T-helper 9 cell (primary cell): ENCODE data around the gene HNRNPF.

Experiments used
- DNase-seq: peaks from one replicate; pipeline ENCODE4 v3.0.0-alpha.2; 2020

The HNRNPF gene

DNA sequence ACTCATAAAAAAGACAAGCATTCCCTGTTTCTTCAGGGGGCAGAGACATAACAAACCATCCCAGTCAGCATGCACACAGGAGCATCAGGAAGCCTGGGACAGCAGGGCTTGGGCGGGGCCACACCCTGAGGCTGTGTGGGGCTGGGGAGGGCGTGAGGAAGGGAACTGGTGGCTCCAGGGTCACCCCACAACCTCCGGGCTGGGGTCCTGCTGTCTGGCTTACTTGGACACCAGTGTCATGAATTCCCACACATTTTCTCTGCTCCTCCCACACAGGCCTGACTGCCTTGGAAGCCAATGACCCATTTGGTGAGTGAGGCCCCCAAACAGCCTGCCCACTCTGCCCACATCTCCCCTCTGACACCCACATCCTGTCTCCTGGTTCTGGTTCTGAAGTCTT lies 34.8 kb downstream of the HNRNPF start:
- no peak for DNase-seq

DNA sequence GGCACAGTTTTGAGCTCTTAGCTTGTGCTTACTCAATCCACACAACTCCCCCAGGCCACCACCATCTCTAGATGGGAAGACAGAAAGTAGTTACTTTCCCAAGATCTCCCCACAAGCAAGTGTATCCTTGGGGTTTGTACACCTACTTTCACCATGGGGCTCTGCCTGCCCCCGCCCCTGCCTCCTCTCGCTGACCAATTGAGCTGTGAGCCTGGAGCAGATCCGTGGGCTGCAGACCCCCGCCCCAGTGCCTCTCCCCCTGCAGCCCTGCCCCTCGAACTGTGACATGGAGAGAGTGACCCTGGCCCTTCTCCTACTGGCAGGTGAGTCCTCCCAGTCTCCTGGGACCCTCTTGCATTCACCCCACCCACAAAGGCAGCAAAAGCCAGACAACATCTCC lies 35.5 kb downstream of the HNRNPF start:
- DNase-seq = no peak

DNA sequence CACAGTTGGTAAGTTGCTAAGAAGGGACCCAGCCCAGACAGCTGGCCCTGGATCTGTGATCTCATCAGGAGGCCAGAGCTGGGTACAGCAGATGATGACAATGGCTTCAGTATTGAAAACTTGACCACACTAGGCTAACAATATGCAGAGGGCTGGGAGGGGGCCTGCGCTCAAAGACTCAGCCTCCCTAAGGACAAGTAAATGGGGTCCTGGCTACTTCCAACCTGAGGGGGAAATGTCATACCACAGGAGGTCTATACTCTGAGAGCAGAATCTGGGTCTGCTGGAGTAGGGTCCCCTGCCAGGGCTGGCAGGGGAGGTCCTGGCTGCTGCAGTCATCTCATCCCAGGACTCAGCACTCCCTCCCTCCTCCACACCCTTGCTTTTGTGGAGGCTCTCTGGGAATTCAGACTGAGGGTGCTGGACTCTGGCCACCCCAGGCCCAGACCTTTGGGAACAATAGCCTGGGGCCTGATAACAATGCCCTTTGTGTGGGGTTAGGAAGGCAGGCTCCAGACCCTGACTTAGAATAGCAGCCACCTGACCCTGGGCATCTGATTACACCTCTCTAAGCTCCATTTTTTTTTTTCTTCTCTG lies 36.1 kb downstream of the HNRNPF start:
- no peak for DNase-seq

DNA sequence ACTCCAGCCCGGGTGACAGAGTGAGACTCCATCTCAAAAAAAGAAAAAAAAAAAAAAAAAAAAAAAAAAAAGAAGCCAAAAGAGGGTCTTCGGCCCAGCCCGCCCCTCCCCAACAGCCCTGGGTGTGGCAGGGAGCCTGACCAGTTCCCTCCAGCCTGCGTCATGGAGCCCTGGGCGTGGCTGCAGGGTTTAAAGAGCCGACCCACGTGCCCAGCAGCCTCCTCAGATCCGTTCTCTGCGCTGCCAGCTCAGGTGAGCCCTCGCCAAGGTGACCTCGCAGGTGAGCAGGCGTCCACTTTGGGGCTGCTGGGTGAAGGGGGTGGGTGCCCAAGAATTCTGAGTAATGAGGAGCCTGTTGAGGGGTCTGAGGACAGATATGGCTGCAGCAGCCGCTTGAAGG lies 37.6 kb downstream of the HNRNPF start, which contains the start of gene FXYD4:
TSS of gene FXYD4 (plus strand) at position 219 of the 400 bp plus-strand sequence. CDS start 2,111 bp downstream, outside the sequence.
- no peak for DNase-seq

DNA sequence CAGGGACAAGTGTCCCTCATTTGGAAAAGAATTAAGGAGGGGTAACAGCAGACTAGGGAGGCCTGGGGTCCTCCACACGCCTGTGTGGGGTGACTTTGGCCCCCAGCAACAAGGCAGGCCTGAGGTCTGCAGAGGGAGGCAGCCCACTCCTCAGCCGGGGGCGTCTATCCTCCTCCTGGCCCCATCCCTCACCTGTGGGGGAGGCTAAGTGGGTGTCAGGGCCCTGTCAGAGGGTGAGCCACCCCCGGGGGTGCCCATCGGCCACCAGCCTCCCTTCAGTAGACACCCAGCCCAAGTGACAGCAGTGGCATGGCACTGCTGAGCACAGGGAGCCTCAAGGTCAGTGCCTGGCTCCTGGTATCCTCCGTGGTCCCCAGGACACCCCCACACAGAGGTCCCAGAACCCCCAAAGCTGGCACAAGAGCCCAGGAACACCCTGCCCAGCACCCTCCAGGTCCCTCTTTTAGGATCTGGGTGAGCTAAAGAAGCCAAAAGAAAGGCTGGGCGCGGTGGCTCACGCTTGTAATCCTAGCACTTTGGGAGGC lies 38.2 kb downstream of the HNRNPF start:
- DNase-seq = no peak

DNA sequence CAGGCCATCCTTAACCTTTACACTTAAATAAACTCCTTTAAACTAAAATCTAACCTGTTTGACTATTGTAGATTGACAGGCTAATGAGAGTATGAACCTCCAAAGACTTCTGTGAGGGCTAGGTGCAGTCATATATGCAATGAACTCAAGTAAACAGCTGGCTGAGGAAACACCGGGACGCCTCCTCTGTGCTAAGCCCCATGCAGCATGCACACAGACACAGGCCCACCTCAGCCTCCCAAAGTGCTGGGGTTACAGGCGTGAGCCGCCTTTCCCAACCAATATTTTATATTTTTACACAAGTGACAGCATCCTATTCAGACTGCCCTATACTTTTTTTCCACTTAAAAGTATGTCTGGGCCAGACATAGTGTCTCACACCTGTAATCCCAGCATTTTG lies 39.1 kb downstream of the HNRNPF start:
- DNase-seq = no peak

DNA sequence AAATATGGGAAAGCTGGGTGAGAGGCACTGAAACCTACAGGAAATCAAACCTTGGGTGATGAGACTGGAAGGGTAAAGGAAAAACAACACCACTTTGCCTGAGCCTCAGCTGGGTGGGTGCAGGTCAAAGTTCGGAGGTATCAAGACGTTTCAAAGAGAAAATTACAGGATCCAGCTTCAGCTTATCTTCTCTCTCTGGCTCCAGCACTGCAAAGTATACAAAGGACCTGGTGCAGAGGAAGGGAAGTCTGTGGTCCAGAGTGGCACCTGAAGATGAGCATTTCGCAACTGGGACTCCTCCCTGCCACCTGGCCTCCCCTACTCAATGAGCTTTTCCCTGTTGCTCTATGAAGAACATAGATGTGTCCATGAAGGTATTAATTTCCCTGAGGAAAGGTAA lies 44.0 kb downstream of the HNRNPF start:
- DNase-seq = no peak

DNA sequence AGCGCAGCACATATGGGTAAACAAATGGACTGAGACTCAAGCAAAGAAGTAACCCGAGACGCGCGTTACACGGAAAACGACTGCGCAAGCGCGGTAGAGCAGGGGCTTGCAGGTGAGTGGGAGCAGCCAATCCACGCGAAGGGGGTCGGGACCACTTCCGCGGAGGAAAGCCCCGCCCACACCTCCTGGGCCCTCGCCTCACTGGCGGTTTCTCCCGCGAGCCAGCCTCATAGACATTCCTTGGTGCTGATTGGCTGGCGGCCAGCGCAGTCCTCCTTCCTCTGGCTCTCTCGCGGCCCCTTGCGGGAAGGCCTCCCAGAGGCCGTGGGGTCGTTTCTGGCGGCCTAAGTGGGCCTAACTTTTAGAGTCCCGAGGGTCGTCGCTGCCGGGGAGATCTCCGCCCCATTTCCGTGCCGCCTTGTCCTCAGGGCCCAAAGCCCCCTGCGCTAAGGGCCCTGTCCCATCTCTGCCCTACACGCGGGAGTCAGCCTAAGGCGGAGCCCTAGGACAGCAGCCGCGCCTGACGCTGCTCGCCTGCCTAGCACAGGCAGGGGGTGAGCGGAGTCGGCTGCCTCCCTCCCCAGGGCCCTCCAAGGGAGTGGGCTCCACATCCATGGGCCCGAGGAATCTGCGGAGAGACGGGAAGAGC lies 46.7 kb downstream of the HNRNPF start:
- DNase-seq = peak; percentile 97

DNA sequence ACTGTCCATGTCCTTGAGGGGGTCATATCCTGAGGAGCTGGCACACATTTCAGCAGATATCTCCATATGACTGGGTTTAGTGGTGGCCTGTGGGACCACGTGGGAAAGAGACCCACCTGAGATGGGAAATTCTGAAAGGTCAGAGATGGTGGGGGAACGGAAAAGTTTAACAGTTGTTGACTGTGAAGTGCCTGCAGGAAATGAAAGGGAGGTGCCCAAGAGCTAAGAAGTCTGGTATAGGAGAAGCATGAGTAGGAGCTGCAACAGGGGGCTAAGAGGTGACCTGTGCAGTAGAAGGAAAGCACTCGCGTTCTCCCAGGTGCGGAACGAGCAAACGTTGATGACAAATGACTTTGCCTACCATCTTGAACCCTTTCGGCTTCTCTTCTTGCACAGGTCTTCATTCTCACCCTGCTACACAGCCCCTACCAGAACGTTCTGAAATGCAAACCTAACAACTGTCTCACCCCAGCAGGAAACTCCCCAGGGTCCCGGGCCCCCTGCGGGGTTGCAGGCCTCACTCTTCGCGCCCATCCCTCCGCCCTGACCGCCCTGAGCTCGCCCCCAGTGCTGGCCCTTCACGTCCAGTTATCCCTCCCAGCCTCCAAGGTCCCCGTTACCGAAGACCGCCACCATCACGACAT lies 47.3 kb downstream of the HNRNPF start:
- no peak for DNase-seq

DNA sequence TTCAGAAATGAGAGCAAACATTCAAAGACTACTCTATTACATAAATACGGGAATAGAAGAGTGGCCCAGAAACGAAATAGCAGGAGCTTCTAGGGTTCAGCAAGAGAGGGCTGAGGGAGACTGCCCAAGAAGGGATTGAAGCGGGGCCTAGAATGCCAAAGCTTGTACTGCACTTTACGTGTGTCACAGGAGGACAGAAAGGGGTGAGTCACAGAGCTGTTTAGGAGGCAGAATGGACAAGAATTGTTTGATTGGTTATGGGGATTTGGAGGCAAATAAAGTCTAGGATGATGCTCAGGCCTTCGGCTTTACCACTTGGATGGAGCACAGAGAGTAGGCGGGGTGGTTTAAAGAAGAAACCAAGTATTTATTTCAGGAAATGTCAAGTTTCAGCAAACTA lies 48.9 kb downstream of the HNRNPF start:
- no peak for DNase-seq

DNA sequence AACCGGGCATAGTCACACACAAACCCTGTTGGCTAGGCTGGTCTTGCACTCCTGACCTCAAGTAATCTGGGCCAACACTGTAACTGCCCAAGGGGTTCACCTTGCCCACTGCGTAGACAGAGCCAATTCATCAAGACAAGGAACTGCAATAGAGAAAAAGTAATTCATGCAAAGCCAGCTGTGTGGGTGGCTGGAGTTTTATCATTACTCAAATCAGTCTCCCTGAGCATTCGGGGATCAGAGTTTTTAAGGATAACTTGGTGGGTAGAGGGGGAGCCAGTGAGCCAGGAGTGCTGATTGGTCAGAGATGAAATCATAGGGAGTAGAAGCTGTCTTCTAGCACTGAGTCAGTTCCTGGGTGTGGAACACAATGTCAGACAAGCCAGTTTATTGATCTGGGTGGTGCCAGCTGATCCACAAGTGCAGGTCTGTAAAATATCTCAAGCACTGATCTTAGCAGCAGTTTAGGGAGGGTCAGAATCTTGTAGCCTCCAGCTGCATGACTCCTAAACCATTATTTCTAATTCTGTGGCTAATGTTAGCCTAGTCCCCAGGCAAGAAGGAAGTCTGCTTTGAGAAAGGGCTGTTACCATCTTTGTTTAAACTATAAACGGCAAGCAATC lies 53.1 kb downstream of the HNRNPF start:
- no peak for DNase-seq

DNA sequence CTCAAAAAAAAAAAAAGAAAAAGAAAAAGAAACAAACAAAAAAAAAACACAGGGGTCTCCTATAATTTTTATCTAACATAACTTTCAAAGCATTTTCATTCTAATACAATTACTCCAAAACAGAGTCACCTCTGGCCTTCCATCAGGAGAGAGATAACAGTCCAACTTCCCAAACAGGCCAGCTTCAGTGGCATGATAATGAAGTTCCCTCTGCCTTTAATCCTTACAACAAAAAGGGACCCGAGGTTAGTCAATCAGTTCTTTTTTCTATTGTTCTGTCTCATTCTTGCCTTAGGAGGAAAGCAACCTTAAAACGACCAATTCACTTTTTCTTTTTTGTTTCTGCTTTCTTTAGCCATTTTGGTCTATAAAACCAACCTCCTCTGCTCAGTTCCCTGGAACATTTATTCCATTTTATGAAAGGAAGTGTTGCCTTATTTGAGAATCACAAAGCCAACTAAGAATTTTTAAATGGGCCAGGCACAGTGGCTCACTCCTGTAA lies 54.1 kb downstream of the HNRNPF start:
- DNase-seq = no peak

DNA sequence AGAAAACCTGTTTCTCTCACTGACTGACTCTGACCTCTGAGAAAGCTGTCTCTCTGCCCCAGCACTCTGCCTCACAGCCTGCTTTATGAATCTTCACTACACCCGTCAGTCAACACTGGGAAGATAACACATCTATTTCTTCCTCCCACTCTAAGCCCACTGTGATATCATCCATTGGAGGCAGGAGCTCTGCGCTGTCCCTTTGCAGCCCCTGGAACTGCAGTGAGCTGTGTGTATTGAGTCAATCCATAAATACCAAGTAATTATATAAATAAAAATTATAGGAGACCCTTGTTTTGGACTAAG lies 54.7 kb downstream of the HNRNPF start:
- DNase-seq = no peak

DNA sequence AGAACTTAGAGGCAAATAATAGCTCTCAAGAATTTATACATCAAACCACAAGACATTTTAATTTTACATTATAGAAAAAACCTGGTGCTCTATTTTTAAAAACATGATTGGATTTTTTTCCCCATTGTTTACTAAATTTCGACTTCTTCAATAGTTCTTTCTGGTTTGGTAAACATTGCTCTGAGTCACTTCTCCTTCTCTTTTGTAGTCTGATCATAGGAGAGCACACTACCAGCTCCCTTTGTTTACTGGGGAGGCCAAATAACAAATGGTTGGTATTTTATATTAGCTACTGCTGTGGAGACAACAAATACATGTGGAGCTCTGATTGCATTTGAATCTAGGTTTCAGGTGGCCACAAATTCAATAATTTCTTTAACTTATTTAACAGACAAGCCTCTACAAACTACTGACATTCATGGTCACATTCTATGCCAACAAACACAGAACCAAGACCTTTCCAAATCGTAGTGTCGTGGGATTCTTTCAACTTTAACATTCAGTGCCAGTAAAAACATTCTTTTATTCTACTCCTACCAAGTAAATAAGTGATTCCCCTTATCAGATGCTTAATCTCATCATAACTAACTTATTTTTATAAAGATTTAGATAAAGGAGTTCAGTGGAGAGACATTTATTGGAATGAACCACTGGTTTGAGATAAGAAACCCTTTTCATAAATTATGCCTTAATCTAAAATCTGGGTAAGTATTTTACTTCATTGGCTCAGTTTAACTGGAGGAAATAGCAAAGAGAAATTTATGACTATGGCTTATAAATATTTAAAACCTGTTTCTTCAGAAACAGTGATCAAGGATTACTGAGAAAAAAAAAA lies 55.3 kb downstream of the HNRNPF start:
- DNase-seq = no peak

DNA sequence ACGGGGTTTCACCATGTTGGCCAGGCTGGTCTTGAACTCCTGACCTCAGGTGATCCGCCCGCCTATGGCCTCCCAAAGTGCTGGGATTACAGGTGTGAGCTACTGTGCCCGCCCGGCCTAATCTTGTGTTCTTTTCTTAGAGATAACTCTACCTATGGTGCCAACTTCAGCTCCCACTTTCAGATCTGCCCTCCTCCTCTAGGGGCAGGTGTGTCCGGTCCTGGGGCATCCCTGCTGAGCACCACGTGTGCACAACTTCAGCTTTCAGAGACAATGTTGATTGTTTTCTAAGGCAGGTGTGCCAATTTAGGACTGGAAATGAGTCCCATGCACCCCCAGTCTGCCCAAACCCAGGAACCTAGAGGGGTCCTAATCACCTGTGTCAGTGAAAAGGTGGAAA lies 56.0 kb downstream of the HNRNPF start:
- DNase-seq = no peak

DNA sequence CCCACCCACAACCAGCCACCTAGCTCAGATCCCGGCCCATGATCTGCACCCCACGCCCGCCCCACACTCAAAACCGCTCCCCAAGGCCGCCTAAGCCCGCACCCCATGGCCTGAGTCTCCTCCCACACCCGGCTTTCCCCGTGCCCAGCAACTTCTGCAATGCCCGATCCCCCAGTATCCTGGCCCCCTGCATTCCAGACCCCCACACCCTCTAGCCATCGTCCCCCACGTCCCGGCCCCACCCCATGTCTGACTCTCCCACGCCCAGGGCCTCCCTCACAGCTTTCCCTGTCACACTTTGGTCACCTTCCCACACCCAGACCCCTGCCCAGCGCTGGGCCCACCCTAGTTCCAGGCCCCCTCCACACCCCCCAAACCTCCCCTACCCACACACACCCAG lies 57.7 kb downstream of the HNRNPF start:
- no peak for DNase-seq

DNA sequence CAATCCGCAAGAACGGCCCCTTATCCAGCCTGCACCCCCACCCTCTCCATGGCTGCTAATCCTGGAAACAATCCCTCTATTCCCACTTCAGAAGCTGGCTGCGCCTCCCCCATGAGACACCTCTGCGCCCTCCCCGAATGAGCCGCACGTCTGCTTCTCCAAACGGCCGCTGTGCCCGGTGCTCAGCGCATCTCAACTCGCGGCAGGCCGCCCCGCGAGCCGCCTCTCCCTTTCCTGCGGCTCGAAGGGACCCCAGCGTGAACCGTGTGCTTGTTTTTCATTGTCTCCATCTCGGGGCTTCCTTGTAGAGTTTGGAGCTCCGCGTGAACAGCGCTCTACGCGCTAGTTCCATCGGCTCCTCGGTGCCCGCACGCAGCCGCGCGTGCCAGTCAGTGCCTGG lies 58.3 kb downstream of the HNRNPF start:
- DNase-seq = no peak

DNA sequence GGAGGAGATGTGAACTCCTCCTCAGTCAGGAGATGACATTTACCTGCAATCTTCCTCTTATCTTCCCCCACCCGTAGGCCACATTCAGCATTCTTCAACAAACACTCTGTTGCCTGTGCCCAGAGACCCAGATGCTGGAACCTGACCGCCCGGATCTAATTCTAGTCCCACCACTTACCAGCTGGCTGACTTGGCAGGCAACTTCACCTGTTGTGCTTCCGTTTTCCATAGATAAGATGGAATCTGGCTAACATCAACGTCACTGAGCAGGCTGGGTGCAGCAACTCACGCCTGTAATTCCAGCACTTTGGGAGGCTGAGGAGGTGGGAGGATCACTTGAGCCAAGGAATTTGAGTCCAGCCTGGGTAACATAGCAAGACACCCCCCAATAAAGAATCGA lies 58.8 kb downstream of the HNRNPF start:
- no peak for DNase-seq

DNA sequence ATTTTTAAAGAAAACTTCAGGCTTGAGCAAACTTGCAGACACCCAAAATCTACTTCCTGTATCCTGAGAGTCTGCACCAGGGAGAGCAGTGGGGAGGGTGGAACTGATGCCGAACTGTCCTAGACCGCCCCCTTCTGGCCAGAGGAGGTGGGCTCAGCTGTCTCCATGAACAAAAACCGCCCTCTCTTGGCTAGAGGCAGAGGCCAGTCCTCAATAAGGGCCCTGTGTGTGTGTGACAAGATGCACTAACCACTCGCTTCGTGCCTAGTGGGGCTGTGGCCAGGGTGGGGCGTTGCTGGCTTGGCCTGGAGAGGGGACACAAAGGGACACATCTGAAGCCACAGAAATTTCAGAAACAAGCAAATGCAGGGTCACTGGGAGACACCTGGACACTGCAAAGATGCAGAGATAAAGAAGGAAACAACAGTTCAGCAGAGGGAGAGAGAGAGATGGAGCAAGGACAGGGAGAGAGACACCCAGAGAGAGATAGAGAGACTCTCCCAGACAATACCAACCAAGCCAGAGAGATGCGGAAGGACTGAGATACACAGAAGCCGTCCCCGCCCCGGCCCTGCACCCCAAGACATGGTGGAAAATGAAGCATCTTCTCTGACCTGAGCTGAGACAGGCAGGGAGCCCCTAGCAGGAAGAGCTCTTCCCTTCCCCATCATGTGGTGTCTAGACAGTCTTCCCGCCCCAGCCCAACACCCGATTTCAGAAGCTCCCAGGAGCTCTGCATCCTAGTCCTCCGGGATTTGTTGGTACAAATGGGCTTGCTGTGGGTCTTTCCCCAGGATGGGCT lies 60.3 kb downstream of the HNRNPF start:
- peak; percentile 84 for DNase-seq

DNA sequence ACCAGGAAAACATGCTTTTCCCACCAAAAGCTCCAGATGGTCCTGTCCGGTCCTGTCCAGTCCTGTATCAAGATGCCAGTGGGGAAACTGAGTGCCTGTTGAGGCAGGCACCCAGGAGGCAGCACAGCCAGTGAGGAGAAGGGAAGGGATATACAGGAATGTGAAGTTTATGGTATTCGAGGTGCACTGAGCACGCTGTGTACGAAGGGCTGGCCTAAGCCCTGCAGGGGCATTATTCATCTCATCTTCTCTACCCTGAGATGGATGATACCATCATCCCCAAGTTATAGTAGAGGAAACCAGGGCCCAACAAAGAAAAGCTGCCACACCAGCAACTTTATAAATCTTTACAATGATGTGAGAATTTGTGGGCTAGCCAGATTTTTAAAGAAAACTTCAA lies 61.0 kb downstream of the HNRNPF start:
- DNase-seq = no peak

DNA sequence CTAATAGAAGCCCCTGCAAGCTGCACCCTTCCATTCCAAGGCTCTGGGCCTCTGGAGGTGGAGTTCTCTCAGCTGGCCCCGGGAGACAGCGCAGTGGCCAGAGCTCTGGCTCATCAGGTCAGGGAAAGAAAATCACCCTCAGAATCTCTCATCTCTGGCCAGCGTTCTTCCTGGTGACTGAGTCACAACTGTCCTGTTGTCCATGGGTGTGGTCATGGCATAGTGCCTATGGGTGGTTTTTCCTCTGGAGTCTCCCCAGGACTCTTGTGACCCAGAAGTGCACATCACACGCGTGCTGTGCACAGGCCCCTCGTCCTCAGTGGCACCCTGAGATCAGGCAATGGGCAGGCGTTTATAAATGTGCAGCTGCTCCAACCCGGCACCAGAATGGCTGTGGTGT lies 64.9 kb downstream of the HNRNPF start:
- DNase-seq = no peak

DNA sequence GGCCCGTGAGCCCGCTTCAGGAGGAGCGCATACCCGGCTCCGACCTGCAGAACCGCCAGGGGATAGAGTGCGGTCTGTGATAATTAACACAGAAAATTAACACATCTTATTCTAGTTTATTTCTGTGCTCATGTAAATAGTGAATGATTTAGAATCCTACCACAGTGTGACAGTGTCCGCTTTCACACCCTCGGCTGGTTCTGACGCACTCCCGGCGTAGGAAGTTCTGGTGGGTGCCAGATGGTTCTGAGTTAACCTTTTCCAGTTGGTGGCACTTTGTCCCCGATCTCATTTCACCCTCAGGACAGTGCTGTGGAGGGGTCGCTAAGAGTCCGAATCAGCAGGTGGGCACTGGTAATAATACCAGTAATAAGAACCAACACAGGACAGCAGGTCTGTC lies 65.9 kb downstream of the HNRNPF start:
- no peak for DNase-seq
